ENCODE results near the gene PARP3.
A peak's percentile ranks its signal among the peaks of the same experiment; 100 is the strongest.

The PARP3 gene

DNA sequence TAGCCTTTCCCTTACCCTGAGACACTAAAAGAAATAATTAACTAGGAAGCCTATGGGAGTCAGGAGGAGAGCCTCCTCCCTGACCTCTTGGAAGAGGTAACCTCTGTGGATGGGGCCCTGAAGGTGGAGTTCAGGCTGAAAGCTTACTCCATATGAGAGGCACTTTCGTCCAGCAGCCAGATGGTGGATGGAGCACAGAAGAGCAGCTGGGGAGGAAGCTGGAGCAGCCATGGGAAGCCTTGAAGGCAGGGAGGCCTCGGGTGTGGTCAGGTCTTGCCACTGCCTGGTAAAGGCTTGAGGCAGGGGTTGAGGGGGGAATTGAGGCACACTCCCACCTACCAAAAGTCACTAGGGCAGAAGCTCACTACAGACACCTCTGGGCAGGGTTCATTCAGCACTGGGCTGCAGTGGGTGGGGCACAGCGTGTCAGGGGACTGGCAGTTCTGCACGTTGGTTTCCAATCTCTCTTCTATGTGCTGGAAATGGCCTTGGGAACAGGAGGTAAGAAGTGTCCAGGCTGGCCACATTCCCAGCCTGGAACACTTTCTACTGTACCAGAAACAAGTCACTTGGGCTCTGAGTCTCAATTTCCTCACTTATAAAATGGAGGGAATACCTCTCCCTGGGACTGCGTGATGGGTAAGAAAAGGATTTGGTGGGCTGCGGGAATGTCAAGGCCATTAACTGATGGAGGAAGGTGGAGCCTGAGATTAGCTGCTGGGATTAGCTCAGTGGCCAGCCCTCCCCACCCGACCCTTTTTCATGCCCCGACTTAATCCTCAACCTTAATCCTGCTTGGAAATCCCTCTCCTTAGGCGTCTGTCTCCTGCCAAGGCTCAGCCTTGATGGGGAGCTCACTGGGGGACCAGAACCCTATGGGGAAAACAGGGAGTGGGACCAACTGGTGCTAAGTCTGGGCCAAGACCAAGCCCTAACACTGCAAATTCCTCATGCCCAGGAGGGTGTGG is 19.7 kb downstream of the PARP3 start:
- Histone ChIP-seq H3K9me3 (ENCODE audit: control extremely low read depth in 1 of 5, control insufficient read depth in 4 of 5, insufficient read depth in 2 of 5, low read depth in 1 of 5, low read length in 4 of 5) (no peaks in the 10 kb centered on the region), H3K27ac (ENCODE audit: insufficient read depth in 1 of 2, low read depth in 1 of 2, low read length in 2 of 2, poor library complexity in 1 of 2, severe bottlenecking in 2 of 2) (no peak overlapping the region), H3K4me3 (ENCODE audit: control insufficient read depth in 1 of 7, extremely low read depth in 1 of 7, insufficient read depth in 4 of 7, low read depth in 2 of 7, low read length in 6 of 7) (no peak overlapping the region), H3K27me3 (replicated peaks in 2 of 5; ENCODE audit: control insufficient read depth in 4 of 5, insufficient read depth in 5 of 5, low read length in 4 of 5) (peaks cover 0 to 28% (median 1%) of the 10 kb centered on the region in 5 experiments), H3K36me3 (ENCODE audit: control insufficient read depth in 4 of 4, insufficient read depth in 4 of 4, low read length in 3 of 4) (no peaks in the 10 kb centered on the region), H3K4me1 (ENCODE audit: control extremely low read depth in 1 of 4, control insufficient read depth in 4 of 4, insufficient read depth in 4 of 4, low read length in 3 of 4) (peaks cover 0 to 12% (median 8%) of the 10 kb centered on the region in 4 experiments)
- 83% methylated on average over 5 of the region's 9 CpGs for WGBS (ENCODE audit: insufficient coverage)
- POLR2A ChIA-PET, result no interaction called here
- DNase-seq, result no peak
- CTCF ChIA-PET, result interaction anchor here (0.7 to 7.2 kb wide), 6 partner anchors 8 to 19 kb away, joined by 3 to 76 read pairs (median 4); partner anchors contain the start of genes ABHD14A and ABHD14B

- peaks cover 0 to 12% (median 8%) of the 10 kb centered on the region in 4 experiments for H3K4me1 ChIP-seq (ENCODE audit: control extremely low read depth in 1 of 4, control insufficient read depth in 4 of 4, insufficient read depth in 4 of 4, low read length in 3 of 4)
- 94% methylated on average over 6 of the region's 6 CpGs for WGBS (ENCODE audit: insufficient coverage)
- CTCF ChIA-PET, result interaction anchor here (0.7 to 7.2 kb wide), 5 partner anchors 9 to 20 kb away, joined by 3 to 76 read pairs (median 4); partner anchors contain the start of genes ABHD14A and ABHD14B
Measured at GRCh38 chr3:51962854-51963530, 20.8 kb downstream of the PARP3 start.

DNA sequence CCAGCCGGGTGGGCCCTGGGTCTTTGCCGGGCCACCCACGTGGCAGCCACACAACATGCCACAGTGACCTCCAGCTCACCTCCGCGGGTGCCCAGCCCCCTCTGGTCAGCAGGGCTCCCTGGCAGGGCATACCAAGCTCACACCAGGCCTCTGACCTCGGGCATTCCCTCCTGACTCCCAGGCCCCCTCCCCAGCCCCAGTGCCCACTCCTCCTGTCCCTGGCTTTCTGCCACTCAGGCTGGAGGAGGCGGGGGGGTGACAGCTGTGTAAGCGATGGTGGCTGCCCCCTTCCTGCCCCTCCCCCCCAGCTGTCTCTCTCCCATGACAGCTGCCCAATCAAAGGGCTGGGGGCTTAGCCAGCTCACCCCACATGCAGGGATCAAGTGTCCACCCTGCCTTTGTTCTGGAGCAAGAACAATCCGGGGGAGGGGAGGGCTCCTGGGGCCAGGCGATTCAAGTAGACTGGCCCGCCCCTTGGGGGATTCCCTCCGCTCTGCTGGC is 21.8 kb downstream of the PARP3 start:
- CTCF ChIA-PET, result interaction anchor here (1.0 to 1.4 kb wide), 2 partner anchors 19 to 21 kb away, joined by 3 to 4 read pairs; no protein-coding TSS in a partner anchor
- POLR2A ChIA-PET, result no interaction called here

More at GRCh38 chr3:51962854-51963530, 20.8 kb downstream of the PARP3 start:
- H3K36me3 ChIP-seq (ENCODE audit: control insufficient read depth in 4 of 4, insufficient read depth in 4 of 4, low read length in 3 of 4), result no peaks in the 10 kb centered on the region
- no peak overlapping the region for H3K27ac ChIP-seq (ENCODE audit: insufficient read depth in 1 of 2, low read depth in 1 of 2, low read length in 2 of 2, poor library complexity in 1 of 2, severe bottlenecking in 2 of 2)
- peaks cover 0 to 24% (median 0%) of the 10 kb centered on the region in 5 experiments for H3K27me3 ChIP-seq (replicated peaks in 2 of 5; ENCODE audit: control insufficient read depth in 4 of 5, insufficient read depth in 5 of 5, low read length in 4 of 5)
- POLR2A ChIA-PET, result no interaction called here
- no peak overlapping the region for H3K4me3 ChIP-seq (ENCODE audit: control insufficient read depth in 1 of 7, extremely low read depth in 1 of 7, insufficient read depth in 4 of 7, low read depth in 2 of 7, low read length in 6 of 7)
- H3K9me3 ChIP-seq (ENCODE audit: control extremely low read depth in 1 of 5, control insufficient read depth in 4 of 5, insufficient read depth in 2 of 5, low read depth in 1 of 5, low read length in 4 of 5), result no peaks in the 10 kb centered on the region
- no peak for DNase-seq

DNA sequence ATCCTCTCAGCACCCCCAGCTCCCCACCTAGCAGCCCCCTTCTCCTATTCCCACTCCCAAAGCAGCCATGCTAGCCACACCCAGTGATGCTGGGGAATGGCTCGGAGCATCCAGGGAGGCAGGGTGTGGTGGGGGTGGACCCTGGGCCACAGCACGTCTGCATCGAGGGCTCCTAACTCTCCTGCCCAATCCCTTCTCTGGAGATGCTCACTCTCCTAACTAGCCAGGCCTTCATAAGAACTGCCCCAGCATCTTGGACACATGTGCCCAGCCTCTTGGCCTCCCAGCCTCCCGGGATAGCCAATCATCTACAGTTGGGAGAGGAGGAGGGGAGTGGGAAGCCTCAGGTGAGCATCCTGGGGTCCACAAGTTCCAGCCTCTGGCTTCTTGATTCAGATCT is 22.4 kb downstream of the PARP3 start:
- no peak for DNase-seq
- H3K27me3 ChIP-seq (replicated peaks in 2 of 5; ENCODE audit: control insufficient read depth in 4 of 5, insufficient read depth in 5 of 5, low read length in 4 of 5), result peaks cover 0 to 23% (median 0%) of the 10 kb centered on the region in 5 experiments
- ChIA-PET CTCF (interaction anchor here (1.0 to 1.5 kb wide), 3 partner anchors 9 to 20 kb away, joined by 3 to 4 read pairs (median 4); partner anchors contain the start of gene ABHD14B), POLR2A (no interaction called here)
- no peak overlapping the region for H3K4me3 ChIP-seq (ENCODE audit: control insufficient read depth in 1 of 7, extremely low read depth in 1 of 7, insufficient read depth in 4 of 7, low read depth in 2 of 7, low read length in 6 of 7)
- H3K27ac ChIP-seq (ENCODE audit: insufficient read depth in 1 of 2, low read depth in 1 of 2, low read length in 2 of 2, poor library complexity in 1 of 2, severe bottlenecking in 2 of 2), result no peak overlapping the region
- WGBS (ENCODE audit: insufficient coverage), result no CpG with 5 or more reads among the region's 4 CpGs
- no peaks in the 10 kb centered on the region for H3K36me3 ChIP-seq (ENCODE audit: control insufficient read depth in 4 of 4, insufficient read depth in 4 of 4, low read length in 3 of 4)
- no peaks in the 10 kb centered on the region for H3K9me3 ChIP-seq (ENCODE audit: control extremely low read depth in 1 of 5, control insufficient read depth in 4 of 5, insufficient read depth in 2 of 5, low read depth in 1 of 5, low read length in 4 of 5)
- H3K4me1 ChIP-seq (ENCODE audit: control extremely low read depth in 1 of 4, control insufficient read depth in 4 of 4, insufficient read depth in 4 of 4, low read length in 3 of 4), result peaks cover 0 to 17% (median 17%) of the 10 kb centered on the region in 4 experiments

More for the DNA sequence above, 21.8 kb downstream of the PARP3 start:
- Histone ChIP-seq H3K4me3 (ENCODE audit: control insufficient read depth in 1 of 7, extremely low read depth in 1 of 7, insufficient read depth in 4 of 7, low read depth in 2 of 7, low read length in 6 of 7) (no peak overlapping the region), H3K27ac (ENCODE audit: insufficient read depth in 1 of 2, low read depth in 1 of 2, low read length in 2 of 2, poor library complexity in 1 of 2, severe bottlenecking in 2 of 2) (no peak overlapping the region), H3K36me3 (ENCODE audit: control insufficient read depth in 4 of 4, insufficient read depth in 4 of 4, low read length in 3 of 4) (no peaks in the 10 kb centered on the region), H3K4me1 (ENCODE audit: control extremely low read depth in 1 of 4, control insufficient read depth in 4 of 4, insufficient read depth in 4 of 4, low read length in 3 of 4) (peaks cover 0 to 17% (median 16%) of the 10 kb centered on the region in 4 experiments), H3K27me3 (replicated peaks in 2 of 5; ENCODE audit: control insufficient read depth in 4 of 5, insufficient read depth in 5 of 5, low read length in 4 of 5) (peaks cover 0 to 24% (median 0%) of the 10 kb centered on the region in 5 experiments), H3K9me3 (ENCODE audit: control extremely low read depth in 1 of 5, control insufficient read depth in 4 of 5, insufficient read depth in 2 of 5, low read depth in 1 of 5, low read length in 4 of 5) (no peaks in the 10 kb centered on the region)
- WGBS (ENCODE audit: insufficient coverage), result 86% methylated on average over 8 of the region's 12 CpGs
- no peak for DNase-seq

DNA sequence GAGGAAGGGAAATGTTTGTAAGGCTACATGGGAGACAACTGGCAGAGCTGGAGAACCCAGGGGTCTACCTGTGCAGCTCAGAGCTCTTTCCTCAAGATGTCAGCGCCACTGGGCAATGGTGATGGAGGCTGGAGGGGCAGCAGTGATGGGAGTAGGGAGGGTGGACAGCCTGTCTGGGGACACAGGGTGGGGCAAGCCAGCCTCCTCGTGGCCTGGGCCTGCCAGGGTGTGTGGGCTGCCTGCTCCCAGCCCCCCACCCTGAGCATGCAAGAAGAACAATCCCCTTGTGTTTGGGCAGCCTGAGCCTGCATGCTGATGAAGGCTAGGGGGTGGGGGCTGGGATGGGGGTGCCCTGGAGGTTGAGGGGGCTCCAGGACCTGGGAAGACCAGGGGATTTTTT is 23.9 kb downstream of the PARP3 start:
- Histone ChIP-seq H3K4me3 (ENCODE audit: control insufficient read depth in 1 of 7, extremely low read depth in 1 of 7, insufficient read depth in 4 of 7, low read depth in 2 of 7, low read length in 6 of 7) (no peak overlapping the region), H3K27me3 (replicated peaks in 2 of 5; ENCODE audit: control insufficient read depth in 4 of 5, insufficient read depth in 5 of 5, low read length in 4 of 5) (peaks cover 0 to 23% (median 0%) of the 10 kb centered on the region in 5 experiments), H3K27ac (ENCODE audit: insufficient read depth in 1 of 2, low read depth in 1 of 2, low read length in 2 of 2, poor library complexity in 1 of 2, severe bottlenecking in 2 of 2) (no peak overlapping the region), H3K9me3 (ENCODE audit: control extremely low read depth in 1 of 5, control insufficient read depth in 4 of 5, insufficient read depth in 2 of 5, low read depth in 1 of 5, low read length in 4 of 5) (no peaks in the 10 kb centered on the region), H3K36me3 (ENCODE audit: control insufficient read depth in 4 of 4, insufficient read depth in 4 of 4, low read length in 3 of 4) (no peaks in the 10 kb centered on the region), H3K4me1 (ENCODE audit: control extremely low read depth in 1 of 4, control insufficient read depth in 4 of 4, insufficient read depth in 4 of 4, low read length in 3 of 4) (peaks cover 0 to 17% (median 17%) of the 10 kb centered on the region in 4 experiments)
- POLR2A ChIA-PET, result interaction anchor here (0.7 kb wide), 1 partner anchor 9 kb away, joined by 4 read pairs; the partner anchor contains the start of gene ABHD14A
- CTCF ChIA-PET, result interaction anchor here (1.1 to 1.5 kb wide), 3 partner anchors 8 to 11 kb away, joined by 4 read pairs; partner anchors contain the start of genes ABHD14B and GPR62
- WGBS (ENCODE audit: insufficient coverage), result 86% methylated on average over 1 of the region's 2 CpGs
- no peak for DNase-seq

DNA sequence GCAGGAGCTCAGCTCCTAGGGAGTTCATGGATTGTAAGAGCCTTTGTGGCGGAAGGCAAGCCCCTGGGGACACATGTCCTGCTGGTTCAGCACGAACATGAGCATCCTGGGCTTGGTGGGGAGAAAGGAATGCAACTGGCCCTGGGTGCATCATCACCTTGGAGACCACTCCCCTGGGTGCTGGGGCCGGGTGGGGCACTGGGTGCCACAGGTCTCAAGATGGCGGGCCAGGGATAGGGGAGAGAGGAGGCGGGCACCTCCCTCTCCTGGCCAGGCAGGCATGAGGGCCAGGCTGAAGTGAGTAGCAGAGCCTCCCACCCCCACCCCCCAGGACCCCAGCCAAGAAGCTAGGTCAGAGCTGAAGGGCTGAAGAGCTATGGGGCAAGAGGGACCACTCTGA is 24.3 kb downstream of the PARP3 start:
- WGBS (ENCODE audit: insufficient coverage), result 93% methylated on average over 4 of the region's 5 CpGs
- H3K27ac ChIP-seq (ENCODE audit: insufficient read depth in 1 of 2, low read depth in 1 of 2, low read length in 2 of 2, poor library complexity in 1 of 2, severe bottlenecking in 2 of 2), result no peak overlapping the region
- peak overlapping the region in 4 of 7 experiments; percentile 43 to 78 (median 60) for H3K4me3 ChIP-seq (ENCODE audit: control insufficient read depth in 1 of 7, extremely low read depth in 1 of 7, insufficient read depth in 4 of 7, low read depth in 2 of 7, low read length in 6 of 7)
- DNase-seq, result no peak
- no peaks in the 10 kb centered on the region for H3K36me3 ChIP-seq (ENCODE audit: control insufficient read depth in 4 of 4, insufficient read depth in 4 of 4, low read length in 3 of 4)
- H3K4me1 ChIP-seq (ENCODE audit: control extremely low read depth in 1 of 4, control insufficient read depth in 4 of 4, insufficient read depth in 4 of 4, low read length in 3 of 4), result peaks cover 0 to 17% (median 17%) of the 10 kb centered on the region in 4 experiments
- no peaks in the 10 kb centered on the region for H3K9me3 ChIP-seq (ENCODE audit: control extremely low read depth in 1 of 5, control insufficient read depth in 4 of 5, insufficient read depth in 2 of 5, low read depth in 1 of 5, low read length in 4 of 5)
- POLR2A ChIA-PET, result interaction anchor here (0.7 kb wide), 1 partner anchor 9 kb away, joined by 4 read pairs; the partner anchor contains the start of gene ABHD14A
- peaks cover 0 to 23% (median 0%) of the 10 kb centered on the region in 5 experiments for H3K27me3 ChIP-seq (replicated peaks in 2 of 5; ENCODE audit: control insufficient read depth in 4 of 5, insufficient read depth in 5 of 5, low read length in 4 of 5)
- CTCF ChIA-PET, result interaction anchor here (1.1 to 4.1 kb wide), 3 partner anchors 9 to 24 kb away, joined by 4 to 17 read pairs (median 4); partner anchors contain the start of genes GPR62, PARP3 and RRP9

Measured in common myeloid progenitor, CD34-positive (primary cell).